Stimulated activated CD8-positive, alpha-beta memory T cell treated with anti-CD3 and anti-CD28 coated beads, Interleukin-2, amount 100 ng/mL, for 48 hours (primary cell): ENCODE results near the gene RIMKLB.
"Not testable (repeated sequence)": the region's sequence is repeated elsewhere in the genome, so short reads cannot be mapped to it uniquely, and the experiment has no call there.

Experiments
- DNase-seq, 2 donors: peaks; one replicate each; pipeline ENCODE4 v3.0.0-alpha.2; 2020; ENCODE audit warnings: low read depth in 2 of 2

The RIMKLB gene

GRCh38 chr12:8818526-8818925, 120.7 kb downstream of the RIMKLB start:
- DNase-seq = no peak

- DNase-seq = no peak
Observed at GRCh38 chr12:8819666-8819980, 121.8 kb downstream of the RIMKLB start.

- DNase-seq = not testable (repeated sequence)
Observed at GRCh38 chr12:8820676-8821407, 123.1 kb downstream of the RIMKLB start.

- no peak for DNase-seq
Observed at GRCh38 chr12:8821591-8821990, 123.8 kb downstream of the RIMKLB start.

GRCh38 chr12:8822298-8822697, 124.5 kb downstream of the RIMKLB start, which contains the start of gene A2ML1:
A2ML1 (plus strand) TSS chr12:8822621; CDS start chr12:8822652, 31 bp downstream.
- no peak for DNase-seq

- DNase-seq = no peak
Observed at GRCh38 chr12:8823565-8824300, 125.9 kb downstream of the RIMKLB start.

GRCh38 chr12:8827551-8828256, 129.9 kb downstream of the RIMKLB start:
- DNase-seq = no peak

- DNase-seq = no peak
Observed at GRCh38 chr12:8828257-8829124, 130.7 kb downstream of the RIMKLB start.

- no peak for DNase-seq
Observed at GRCh38 chr12:8829125-8829518, 131.3 kb downstream of the RIMKLB start.

- no peak for DNase-seq
Observed at GRCh38 chr12:8829621-8830020, 131.8 kb downstream of the RIMKLB start.

GRCh38 chr12:8831116-8831515, 133.3 kb downstream of the RIMKLB start:
- DNase-seq = no peak

- DNase-seq = no peak
Observed at GRCh38 chr12:8832500-8832899, 134.7 kb downstream of the RIMKLB start.
